ENCODE results near the gene HIRIP3.
"Not testable (repeated sequence)": the region's sequence is repeated elsewhere in the genome, so short reads cannot be mapped to it uniquely, and the experiment has no call there.

The HIRIP3 gene, protein sequence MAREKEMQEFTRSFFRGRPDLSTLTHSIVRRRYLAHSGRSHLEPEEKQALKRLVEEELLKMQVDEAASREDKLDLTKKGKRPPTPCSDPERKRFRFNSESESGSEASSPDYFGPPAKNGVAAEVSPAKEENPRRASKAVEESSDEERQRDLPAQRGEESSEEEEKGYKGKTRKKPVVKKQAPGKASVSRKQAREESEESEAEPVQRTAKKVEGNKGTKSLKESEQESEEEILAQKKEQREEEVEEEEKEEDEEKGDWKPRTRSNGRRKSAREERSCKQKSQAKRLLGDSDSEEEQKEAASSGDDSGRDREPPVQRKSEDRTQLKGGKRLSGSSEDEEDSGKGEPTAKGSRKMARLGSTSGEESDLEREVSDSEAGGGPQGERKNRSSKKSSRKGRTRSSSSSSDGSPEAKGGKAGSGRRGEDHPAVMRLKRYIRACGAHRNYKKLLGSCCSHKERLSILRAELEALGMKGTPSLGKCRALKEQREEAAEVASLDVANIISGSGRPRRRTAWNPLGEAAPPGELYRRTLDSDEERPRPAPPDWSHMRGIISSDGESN

DNA sequence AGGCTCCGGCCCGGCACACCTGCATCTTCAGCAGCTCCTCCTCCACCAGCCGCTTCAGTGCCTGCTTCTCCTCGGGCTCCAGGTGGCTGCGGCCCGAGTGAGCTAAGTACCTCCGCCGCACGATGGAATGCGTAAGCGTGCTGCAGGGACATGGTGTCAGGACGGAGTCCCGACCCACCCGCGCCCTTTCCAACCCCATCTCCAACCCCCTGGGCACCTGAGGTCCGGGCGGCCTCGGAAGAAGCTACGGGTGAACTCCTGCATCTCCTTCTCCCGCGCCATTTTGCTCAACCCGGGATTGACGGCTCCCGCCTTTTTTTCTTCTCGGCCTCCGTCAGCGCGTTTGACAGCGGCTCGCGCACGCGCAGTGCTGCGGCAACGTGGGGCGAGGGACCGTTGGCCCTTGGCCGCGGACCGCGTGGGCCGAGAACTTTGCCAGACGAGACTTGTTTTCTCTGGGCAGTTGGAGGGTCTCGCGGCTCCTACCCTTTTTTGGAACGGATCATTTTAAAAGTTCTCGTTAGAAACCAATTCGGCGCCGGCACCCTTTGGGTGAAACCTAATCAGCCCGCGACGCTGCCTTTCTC lies at the start of gene HIRIP3:
Gene HIRIP3 (minus strand): TSS at position 294 of the 587 bp plus-strand sequence. CDS start 12 bp downstream, at position 282.
- DNase-seq (ENCODE audit: low read depth) = peak; percentile 64

DNA sequence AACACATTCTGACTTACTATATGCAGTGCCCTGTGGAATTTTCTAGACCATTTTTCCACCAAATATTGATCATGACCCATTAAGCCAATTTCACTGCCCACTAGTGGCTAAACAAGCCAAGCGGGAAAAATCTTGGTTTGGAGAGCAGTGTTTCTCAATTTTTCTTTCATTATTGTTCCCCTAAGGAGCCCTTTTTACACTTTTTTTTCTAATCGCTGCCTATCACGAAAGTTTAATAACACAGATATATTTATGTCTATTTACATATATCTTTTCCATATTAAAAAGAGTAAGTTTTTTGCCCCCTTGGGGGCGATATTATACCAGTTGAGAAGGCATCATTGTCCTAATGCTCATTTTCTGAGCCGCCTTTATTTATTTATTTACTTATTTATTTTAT lies 46.4 kb upstream of the HIRIP3 start:
- no peak for DNase-seq (ENCODE audit: low read depth)

DNA sequence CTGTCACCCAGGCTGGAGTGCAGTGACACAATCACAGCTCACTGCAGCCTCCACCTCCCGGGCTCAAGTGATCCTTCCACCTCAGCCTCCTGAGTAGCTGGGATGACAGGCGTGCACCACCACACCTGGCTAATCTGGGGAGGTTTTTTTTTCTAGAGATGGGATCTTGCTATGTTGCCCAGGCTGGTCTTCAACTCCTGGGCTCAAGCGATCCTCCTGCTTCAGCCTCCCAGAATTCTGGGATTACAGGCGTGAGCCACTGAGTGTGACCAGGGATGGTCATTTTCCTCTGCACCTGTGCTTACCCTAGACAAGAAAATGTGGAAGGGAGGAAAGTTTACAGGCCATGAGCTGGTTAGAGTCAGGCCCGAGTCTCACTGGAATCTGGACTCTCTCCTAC lies 45.3 kb upstream of the HIRIP3 start:
- DNase-seq (ENCODE audit: low read depth) = not testable (repeated sequence)

DNA sequence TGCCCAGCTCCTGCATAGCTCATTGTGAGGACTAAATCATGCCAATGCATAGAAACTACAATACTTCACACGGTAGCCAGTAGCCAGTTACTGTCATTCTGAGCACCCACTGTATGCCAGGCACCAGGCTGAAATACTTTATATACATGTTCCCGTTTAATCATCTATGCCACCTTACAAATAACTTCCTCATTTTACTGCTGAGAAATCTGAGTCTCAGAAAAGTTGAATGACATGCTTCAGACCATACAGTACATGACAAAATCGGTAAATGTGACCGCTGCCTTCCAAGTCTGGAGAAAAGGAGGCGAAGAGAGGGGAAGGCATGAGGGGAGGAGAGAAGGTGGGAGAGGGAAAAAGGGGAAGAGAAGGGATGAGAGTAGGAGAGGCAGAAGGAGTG lies 44.8 kb upstream of the HIRIP3 start:
- no peak for DNase-seq (ENCODE audit: low read depth)

DNA sequence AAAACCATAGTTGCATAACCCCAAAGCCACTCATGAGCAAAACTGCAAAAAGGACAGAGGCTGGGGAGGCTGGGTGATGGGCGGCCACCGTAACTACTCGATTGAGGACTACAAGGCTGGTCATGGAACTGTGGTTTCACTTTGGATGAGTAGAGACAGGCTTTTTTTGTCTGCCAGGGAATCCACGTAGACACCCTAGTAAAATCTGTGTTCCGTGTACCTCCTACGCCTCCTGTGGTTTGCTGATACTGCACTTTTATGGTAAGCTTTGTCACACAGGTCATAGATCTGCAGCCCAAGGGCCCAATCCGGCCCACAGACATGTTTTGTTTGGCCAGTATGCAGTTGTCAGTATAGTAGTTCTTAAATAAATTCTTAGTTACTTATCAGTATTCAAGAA lies 37.9 kb upstream of the HIRIP3 start:
- no peak for DNase-seq (ENCODE audit: low read depth)

DNA sequence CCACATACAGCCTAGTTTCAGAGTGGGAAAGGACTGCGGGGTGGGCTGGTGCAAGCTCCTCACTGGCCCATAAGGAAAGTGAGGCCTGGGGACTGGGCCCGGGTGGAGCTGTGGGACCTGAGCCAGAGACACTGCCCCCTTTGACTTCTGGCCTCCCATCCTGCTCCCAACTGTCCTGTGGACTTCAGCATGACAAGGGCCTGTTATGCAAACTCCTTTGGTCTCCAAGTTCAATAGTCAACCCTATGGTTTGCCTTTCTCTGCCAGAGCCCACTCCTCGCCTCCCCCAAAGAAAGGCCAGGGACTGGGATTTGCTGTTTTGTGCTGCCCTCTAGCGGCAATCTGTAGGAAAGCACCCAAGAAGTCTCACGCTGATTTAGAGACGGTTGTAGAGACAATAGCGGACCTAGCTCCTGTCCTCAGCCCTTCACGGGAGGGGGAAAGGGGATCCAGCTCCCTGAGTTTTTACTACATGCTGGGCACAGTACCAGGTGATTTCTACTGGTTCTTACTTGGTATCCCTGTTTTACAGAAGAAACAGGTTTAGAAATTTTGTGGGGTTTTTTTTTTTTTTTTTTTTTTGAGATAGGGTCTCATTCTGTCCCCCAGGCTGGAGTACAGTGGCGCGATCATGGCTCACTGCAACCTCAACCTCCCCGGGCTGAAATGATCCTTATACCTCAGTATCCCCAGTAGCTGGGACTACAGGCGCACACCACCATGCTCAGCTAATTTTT lies 36.8 kb upstream of the HIRIP3 start:
- peak; percentile 42 for DNase-seq (ENCODE audit: low read depth)

DNA sequence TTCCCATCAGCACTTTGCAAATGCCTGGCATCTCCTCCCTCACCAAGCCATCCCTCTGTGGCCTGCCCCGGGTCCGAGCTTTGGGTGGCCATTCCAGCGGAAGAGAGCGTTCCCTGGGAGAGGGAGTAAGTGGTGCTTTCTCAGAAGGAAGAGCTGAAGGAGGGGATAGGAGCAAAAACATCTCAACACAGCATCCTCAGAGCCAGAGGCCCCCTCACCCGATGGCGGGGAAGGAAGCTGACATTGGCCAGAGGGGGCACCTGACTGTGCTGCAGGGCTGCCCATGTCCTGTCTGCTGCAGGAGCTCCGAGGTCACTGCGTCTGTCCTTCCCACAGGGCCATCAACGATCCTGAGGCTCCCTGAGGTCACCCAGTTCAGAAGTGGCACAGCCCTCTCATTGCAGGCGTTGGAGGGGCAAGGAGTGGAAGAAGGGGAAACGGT lies 36.1 kb upstream of the HIRIP3 start:
- no peak for DNase-seq (ENCODE audit: low read depth)

DNA sequence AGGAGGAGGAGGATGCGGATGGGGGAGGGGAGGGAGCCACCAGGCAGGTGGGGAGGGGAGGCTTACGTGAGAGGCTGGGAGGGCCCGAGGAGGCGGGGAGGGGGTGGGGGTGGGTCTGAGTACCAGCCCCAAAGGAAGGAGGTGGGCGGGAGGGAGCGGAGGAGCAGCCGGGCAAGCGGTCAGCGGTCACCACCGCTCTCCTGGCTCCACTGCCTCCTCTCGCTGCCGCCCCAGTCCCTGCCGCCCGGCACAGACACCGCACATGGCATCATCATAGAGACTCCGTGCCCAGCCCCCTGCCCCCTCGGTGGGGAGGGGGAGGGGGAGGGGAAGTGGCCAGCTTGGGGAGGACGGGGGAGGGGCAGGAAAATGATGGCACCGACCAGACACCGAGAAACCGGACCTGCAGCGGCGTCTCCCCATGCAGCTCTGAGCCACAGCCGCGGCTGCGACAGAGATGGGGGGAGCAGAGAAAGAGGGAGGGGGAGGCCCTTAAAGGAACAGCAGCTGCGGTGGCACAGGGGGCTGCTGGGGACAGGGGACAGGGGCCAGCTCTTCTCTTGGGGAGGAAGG lies 35.5 kb upstream of the HIRIP3 start, which contains the start of gene TLCD3B:
Gene TLCD3B (minus strand): TSS at position 431 of the 573 bp plus-strand sequence. CDS start 744 bp downstream, outside the sequence.
- no peak for DNase-seq (ENCODE audit: low read depth)

DNA sequence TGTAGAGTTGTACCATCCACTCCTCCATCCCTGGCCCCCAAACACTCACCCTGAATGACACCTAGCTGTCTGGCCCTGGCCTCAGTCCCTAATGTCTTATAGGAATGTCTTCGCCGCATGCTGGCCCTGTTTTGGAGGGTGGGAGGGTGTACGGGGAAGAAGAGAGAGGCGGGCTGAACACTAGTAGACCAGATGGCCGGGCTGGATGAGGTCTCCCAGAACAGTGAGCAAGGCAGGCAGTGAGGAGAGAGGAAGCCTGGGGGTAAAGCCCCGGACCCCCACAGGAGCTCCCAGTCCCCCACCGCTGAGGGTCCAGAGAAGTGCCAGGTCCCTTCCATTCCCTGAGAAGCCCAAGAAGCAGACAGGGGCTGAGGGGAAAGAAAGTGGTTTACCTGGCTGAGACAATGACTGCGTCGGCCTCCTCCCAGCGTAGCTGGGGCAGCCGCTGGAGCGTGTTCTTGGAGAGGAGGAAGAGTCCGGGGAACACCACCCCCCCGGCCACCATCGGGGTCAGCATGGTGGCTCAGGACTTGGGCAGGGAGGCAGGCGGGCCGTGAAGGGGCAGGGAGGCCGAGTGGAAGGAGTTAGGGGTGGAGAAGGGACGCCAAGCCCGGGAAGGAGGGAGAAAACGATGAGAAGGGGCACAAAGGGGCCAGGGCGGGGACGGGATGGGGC lies 34.7 kb upstream of the HIRIP3 start:
- no peak for DNase-seq (ENCODE audit: low read depth)

DNA sequence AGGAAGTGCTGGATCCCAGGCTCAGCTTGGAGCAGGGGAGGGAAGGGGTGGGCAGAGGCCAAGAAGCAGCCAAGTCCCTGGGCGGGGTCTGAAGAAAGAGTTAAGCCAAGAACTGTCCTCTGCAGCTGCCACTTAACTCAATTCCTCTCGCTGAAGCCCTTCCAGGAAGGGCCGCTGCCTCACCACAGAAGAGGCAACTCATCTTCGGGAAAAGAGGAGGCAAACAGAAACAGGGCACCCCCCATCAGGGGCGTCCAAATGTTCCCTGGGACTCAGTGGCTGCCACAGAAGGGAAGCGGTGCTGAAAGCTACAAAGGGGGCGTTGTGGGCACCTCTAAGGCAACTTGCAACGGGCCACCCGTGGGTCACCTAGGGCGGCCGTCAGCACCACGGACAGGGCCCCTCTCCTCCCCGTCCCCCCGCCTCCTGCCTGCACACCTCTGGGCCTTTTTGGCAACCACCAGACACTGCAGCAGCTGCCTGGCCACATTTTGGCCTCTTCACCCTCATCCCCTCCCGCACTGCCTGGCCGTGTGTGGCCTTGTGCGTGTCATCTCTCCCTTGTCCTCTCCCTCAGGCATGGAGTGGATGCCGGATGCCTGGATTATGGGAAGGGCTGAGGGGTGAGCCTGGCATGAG lies 33.1 kb upstream of the HIRIP3 start:
- DNase-seq (ENCODE audit: low read depth) = no peak

DNA sequence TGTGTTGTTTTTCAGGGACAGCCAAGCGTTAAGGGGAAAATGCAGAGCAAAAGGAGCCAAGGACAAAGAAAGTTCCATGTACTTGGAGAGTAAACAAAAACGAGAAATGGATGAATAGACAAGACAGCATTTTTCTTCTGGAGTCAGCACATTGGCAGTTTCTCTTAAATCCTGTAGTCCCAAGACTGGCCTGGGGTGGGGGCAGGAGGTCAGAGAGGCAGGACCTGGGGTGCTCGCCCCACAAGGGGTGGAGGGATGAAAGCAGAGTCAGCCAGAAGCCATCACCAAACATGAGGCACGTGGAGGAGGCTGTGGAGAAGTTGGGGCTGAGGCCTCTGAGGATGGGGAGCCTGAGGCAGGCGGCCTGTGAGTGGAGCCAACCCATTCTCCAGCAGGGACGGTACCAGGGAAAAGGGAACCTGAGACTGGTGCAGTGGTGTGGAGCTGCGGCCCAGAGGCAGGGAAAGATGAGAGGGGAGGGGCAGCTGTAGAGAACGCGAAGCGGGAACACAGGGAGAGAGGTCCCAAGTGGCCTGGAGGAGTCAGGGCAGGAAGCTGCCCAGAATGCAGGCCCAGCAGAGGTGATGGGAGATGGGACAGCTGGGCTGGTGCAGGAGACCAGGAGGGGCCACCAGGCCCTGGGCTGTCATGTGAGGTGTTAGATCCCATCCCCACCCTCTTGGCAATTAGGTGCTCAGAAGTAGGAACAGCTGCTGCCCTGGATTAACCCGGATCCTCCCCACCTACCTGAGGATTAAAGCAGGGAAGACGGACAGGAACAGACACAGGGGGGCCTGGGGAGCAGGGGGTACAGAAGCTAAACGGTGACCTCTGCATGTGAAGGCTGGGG lies 32.4 kb upstream of the HIRIP3 start:
- DNase-seq (ENCODE audit: low read depth) = no peak

DNA sequence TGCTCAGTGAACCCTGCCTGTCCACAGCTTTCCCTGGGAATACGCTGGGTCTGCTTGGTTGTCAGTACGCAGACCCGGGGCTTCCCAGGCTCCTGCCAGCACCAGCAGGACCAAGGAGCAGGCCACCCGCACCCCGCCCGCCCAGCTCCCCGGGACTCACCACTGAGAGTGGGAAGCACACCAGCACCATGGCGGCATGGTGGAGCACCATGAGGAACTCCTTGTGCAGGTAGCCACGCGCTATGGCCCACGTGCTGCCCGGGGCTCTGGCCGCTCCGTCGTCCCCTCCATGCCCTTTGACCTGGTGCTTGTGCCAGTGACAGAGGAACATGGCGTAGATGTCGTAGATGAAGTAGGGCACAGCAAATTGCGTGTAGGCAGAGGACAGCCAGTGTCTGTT lies 31.0 kb upstream of the HIRIP3 start:
- DNase-seq (ENCODE audit: low read depth) = no peak

DNA sequence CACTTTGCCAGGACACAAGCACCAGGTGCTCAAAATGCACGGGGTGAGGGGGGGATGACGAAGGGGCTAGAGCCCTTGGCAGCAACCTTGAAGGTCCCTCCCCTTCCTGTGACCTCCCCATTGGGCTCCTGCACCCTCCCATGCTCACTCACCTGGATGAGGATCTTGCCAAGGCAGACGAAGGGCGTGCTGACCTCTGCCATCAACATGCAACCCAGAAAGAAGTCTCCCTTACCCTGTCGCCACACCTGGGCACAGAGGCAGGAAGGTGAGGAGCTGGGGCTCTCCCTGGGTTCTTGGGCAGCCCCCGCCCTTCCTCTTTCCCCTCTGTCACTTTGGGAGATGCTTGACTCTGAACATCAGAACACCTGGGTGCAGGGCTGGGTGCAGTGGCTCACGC lies 30.2 kb upstream of the HIRIP3 start:
- no peak for DNase-seq (ENCODE audit: low read depth)

DNA sequence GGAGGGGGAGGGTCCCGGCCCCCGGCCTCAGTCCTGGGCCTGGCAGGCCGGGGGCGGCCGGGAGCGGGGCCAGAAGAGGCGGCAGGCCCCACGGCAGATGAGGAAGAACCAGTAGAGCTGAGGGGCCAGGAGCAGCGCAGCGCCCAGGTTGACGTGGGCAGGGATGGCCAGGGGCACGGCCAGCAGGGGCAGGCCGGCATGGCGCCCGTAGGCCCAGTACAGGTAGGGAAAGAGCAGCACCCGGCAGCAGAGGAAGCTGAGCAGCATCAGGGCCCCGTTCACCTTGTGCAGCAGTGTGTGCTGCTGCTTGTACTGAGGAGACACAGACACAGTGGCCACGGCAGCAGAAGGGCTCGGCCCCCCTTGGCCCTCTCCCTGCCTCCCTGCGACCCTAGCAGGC lies 29.7 kb upstream of the HIRIP3 start:
- DNase-seq (ENCODE audit: low read depth) = no peak

DNA sequence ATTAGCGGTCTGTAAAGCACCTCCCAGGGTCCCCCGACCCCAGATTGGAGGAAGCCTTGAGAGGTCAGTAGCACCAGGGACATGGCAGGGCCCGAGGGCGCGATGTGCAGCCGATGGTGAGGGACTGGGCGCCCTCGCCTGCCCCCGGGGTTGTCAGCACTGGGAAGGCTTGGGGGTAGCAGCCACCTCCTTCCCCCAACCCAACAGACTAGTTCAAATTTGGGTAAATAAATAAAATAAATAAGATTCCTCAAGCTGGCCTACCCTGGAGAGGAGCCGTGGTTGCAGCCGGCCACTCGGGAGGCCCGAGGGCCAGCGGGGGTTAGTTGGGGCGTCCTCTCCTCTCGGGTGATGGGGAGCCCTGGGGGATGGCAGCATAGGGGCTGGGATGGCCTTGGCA lies 29.0 kb upstream of the HIRIP3 start:
- no peak for DNase-seq (ENCODE audit: low read depth)

DNA sequence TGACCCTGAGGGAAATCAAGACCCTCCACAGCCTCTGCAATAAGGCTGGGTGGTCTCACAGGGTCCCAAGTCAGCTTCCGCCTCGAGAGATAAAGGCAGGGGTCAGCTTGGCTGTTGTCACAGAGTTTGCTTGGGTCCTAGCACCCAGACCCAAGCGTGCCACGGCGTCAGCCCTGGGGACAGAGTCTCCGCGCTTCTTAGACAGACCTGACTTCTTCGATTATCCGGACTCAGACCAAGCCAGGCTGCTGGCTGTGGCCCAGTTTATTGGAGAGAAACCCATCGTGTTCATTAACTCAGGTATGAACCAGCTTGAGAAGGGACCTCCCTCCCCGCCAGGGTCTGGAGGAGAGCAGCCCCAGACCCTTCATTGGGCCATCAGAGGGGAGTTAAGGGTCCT lies 28.2 kb upstream of the HIRIP3 start:
- DNase-seq (ENCODE audit: low read depth) = no peak

DNA sequence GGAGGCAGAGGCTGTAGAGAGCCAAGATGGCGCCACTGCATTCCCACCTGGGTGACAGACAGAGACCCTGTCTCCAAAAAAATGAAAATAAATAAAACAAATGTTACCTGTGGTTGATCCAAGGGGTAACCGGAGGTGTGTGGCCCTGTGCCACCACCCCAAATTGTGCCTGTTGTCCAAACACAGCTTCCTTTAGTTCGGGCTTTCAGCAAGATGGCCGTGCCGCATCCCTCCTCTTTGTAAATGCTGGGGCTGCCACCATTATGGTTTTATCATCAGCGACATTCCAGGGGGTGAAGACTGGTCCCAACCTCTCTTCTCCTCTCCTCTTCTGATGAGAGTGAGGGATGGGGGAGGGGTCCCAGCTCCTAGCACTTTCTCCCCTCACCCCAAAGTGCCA lies 27.5 kb upstream of the HIRIP3 start, which contains the start of gene C16orf92:
Gene C16orf92 (plus strand): TSS at position 312 of the 400 bp plus-strand sequence. CDS start 143 bp downstream, outside the sequence.
- DNase-seq (ENCODE audit: low read depth) = no peak

DNA sequence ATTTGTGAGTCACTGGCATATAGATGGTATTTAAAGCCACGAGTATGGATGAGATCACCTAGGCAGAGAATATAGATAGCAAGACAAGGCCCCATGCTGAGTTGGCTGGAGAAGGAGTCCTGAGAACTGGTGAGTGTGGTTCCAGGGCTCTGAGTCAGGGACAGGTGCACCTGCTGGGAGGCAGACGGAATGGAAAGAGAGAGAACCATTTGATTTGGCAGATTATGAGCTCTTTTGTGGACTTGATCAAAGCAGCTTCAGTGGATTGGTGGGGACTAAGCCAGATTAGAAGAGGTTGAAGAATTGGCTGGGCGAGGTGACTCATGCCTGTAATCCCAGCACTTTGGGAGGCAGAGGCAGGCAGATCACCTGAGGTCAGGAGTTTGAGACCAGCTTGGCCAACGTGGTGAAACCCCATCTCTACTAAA lies 23.3 kb upstream of the HIRIP3 start:
- DNase-seq (ENCODE audit: low read depth) = no peak

DNA sequence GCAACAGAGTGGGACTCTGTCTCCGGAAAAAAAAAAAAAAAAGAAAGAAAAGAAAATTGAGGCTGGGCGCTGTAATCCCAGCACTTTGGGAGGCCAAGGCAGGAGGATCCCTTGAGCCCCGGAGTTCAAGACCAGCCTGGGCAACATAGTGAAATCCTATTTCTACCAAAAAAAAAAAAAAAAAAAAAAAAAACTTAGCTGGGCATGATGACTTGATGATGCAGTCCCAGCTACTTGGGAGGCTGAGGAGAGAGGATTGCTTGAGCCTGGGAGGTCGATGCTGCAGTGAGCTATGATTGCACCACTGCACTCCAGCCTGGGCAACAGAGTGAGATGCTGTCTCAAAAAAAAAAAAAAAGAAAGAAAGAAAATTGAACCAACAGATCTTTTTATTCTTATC lies 22.5 kb upstream of the HIRIP3 start:
- DNase-seq (ENCODE audit: low read depth) = not testable (repeated sequence)

DNA sequence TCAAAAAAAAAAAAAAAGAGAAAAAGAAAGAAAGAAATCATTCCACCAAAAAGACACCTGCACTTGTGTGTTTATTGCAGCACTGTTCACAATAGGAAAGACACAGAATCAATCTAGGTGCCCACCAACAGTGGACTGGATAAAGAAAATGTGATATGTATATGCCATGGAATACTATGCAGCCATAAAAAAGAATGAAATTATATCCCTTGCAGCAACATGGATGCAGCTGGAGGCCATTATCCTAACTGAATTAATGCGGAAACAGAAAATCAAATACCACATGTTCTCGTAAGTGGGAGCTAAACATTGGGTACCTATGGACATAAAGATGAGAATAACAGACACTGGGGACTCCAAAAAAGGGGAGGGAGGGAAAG lies 21.9 kb upstream of the HIRIP3 start:
- DNase-seq (ENCODE audit: low read depth) = no peak

All from HS-27A (cell line).